H1 (cell line): Measurements from ENCODE around the gene RNF5. TPM values are rescaled to one million over a fixed set of nuclear protein-coding genes. Genes with fewer than 3 reads are reported as not detected.

Source experiments
- CHD7 ChIP-seq: fragments of 300-600 bp; sonication (generic); IDR thresholded peaks from 2 replicates; pipeline ENCODE4 v1.7.1; 2012; ENCODE audit warnings: low read length, moderate library complexity, mild to moderate bottlenecking, inconsistent platforms; ENCODE audit not compliant: insufficient replicate concordance
- JUND ChIP-seq: IDR thresholded peaks from 2 replicates; pipeline ENCODE4 v1.6.1; 2011; ENCODE audit warnings: mild to moderate bottlenecking, improper control_type of control experiment, low read length
- NRF1 ChIP-seq: IDR thresholded peaks from 2 replicates; pipeline ENCODE4 v1.6.1; 2011; ENCODE audit warnings: mild to moderate bottlenecking, low read depth, low read length, improper control_type of control experiment
- RXRA ChIP-seq: IDR thresholded peaks from 2 replicates; pipeline ENCODE4 v1.6.1; 2011; ENCODE audit warnings: low read depth, mild to moderate bottlenecking, low read length, moderate library complexity; ENCODE audit not compliant: insufficient read depth
- SAP30 ChIP-seq: fragments of 300-600 bp; sonication (generic); IDR thresholded peaks from 2 replicates; pipeline ENCODE4 v1.7.1; 2012; ENCODE audit warnings: low read length, moderate library complexity, mild to moderate bottlenecking, inconsistent platforms; ENCODE audit not compliant: insufficient read depth, insufficient replicate concordance
- SIRT6 ChIP-seq: IDR thresholded peaks from one replicate; pipeline ENCODE4 v1.7.1; 2012; ENCODE audit warnings: low read length, inconsistent platforms
- SP1 ChIP-seq: IDR thresholded peaks from 2 replicates; pipeline ENCODE4 v1.6.1; 2011; ENCODE audit warnings: low read depth, low read length
- SUZ12 ChIP-seq: fragments of 200-600 bp; sonication (generic); IDR thresholded peaks from 2 replicates; pipeline ENCODE4 v1.6.1; 2012; ENCODE audit warnings: mild to moderate bottlenecking, inconsistent platforms, low read length, moderate library complexity, mixed read lengths
- polyA plus RNA-seq, 7 experiments: library from polyadenylated mRNA; depleted of rRNA in 3 of 7; stranded (reverse) in 5 of 7; unstranded in 2 of 7; fragments of >200 nt in 5 of 7; fragments of 200-250 nt in 2 of 7; gene quantifications; 1 replicate in 5 of 7; 2 replicates in 1 of 7; 4 replicates in 1 of 7; pipeline versions ENCODE4 v1.2.1 to v1.2.3, GENCODE V29; 2011 to 2013; ENCODE audit warnings: missing spikeins in 2 of 7, mixed read lengths in 2 of 7
- total RNA-seq: library from RNA; stranded (reverse); fragmentation: NEBNext Ultra II Directional; extraction: Animal tissue kit (Norgen Biotek cat#: 25700); gene quantifications from 2 replicates; pipeline ENCODE4 v1.2.1, GENCODE V29; 2021
- TF ChIP-seq, protein P1 (sequence below): IDR thresholded peaks from 2 replicates; pipeline ENCODE4 v1.6.1; 2011; ENCODE audit warnings: low read depth, mild to moderate bottlenecking, low read length; ENCODE audit not compliant: insufficient read depth

RNF5 gene
- total and polyA plus RNA-seq, 2 of the 8 experiments (the other 6 are each of a cell fraction or from before 2014, with no cell fraction given) = 90.0 to 158 TPM

GRCh38 chr6:32189742-32190053, 11.5 kb downstream of the RNF5 start (continued):
- TF ChIP-seq CHD7 (no peak), SUZ12 (no peak), SAP30 (no peak), SP1 (no peak), RXRA (no peak), SIRT6 (no peak), NRF1 (no peak), JUND (no peak)
- TF ChIP-seq, protein P1, sequence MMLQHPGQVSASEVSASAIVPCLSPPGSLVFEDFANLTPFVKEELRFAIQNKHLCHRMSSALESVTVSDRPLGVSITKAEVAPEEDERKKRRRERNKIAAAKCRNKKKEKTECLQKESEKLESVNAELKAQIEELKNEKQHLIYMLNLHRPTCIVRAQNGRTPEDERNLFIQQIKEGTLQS = no peak
